ENCODE results near the gene OR8G1.
A peak's percentile ranks its signal among the peaks of the same experiment; 100 is the strongest.

Gene OR8G1

GRCh38 chr11:124274000-124274399 lies 33.1 kb downstream of the OR8G1 start:
- Histone ChIP-seq H3K4me1 (ENCODE audit: insufficient read depth, poor library complexity, severe bottlenecking) (no peaks in the 10 kb centered on the region), H3K27me3 (ENCODE audit: insufficient read depth, poor library complexity, severe bottlenecking) (no peaks in the 10 kb centered on the region), H3K4me3 (ENCODE audit: severe bottlenecking) (no peak overlapping the region), H3K9me3 (ENCODE audit: severe bottlenecking) (no peaks in the 10 kb centered on the region), H3K36me3 (ENCODE audit: low read depth) (no peaks in the 10 kb centered on the region), H3K27ac (ENCODE audit: poor library complexity, severe bottlenecking) (no peak overlapping the region)
- ATAC-seq (ENCODE audit: low read depth), result no peak
- no peak for DNase-seq (ENCODE audit: low spot score)
- no peak for TF ChIP-seq CTCF (IDR thresholded peaks at IDR 0.05; ENCODE audit: poor library complexity, severe bottlenecking)

GRCh38 chr11:124276081-124276480 lies 35.2 kb downstream of the OR8G1 start:
- Histone ChIP-seq H3K4me1 (ENCODE audit: insufficient read depth, poor library complexity, severe bottlenecking) (no peaks in the 10 kb centered on the region), H3K27me3 (ENCODE audit: insufficient read depth, poor library complexity, severe bottlenecking) (no peaks in the 10 kb centered on the region), H3K27ac (ENCODE audit: poor library complexity, severe bottlenecking) (no peak overlapping the region), H3K4me3 (ENCODE audit: severe bottlenecking) (no peak overlapping the region), H3K36me3 (ENCODE audit: low read depth) (no peaks in the 10 kb centered on the region), H3K9me3 (ENCODE audit: severe bottlenecking) (no peaks in the 10 kb centered on the region)
- ATAC-seq (ENCODE audit: low read depth) (no peak; the same call in 2 of the 3 replicates), DNase-seq (ENCODE audit: low spot score) (no peak)
- no peak for TF ChIP-seq CTCF (IDR thresholded peaks at IDR 0.05; ENCODE audit: poor library complexity, severe bottlenecking)

GRCh38 chr11:124277207-124277606 lies 36.3 kb downstream of the OR8G1 start:
- no peak for TF ChIP-seq CTCF (IDR thresholded peaks at IDR 0.05; ENCODE audit: poor library complexity, severe bottlenecking)
- Histone ChIP-seq H3K36me3 (ENCODE audit: low read depth) (no peaks in the 10 kb centered on the region), H3K9me3 (ENCODE audit: severe bottlenecking) (no peaks in the 10 kb centered on the region), H3K4me1 (ENCODE audit: insufficient read depth, poor library complexity, severe bottlenecking) (no peaks in the 10 kb centered on the region), H3K27me3 (ENCODE audit: insufficient read depth, poor library complexity, severe bottlenecking) (no peaks in the 10 kb centered on the region), H3K4me3 (ENCODE audit: severe bottlenecking) (no peak overlapping the region), H3K27ac (ENCODE audit: poor library complexity, severe bottlenecking) (no peak overlapping the region)
- ATAC-seq (ENCODE audit: low read depth) (no peak), DNase-seq (ENCODE audit: low spot score) (no peak)

- no peak for DNase-seq (ENCODE audit: low spot score)
- Histone ChIP-seq H3K9me3 (ENCODE audit: severe bottlenecking) (no peaks in the 10 kb centered on the region), H3K36me3 (ENCODE audit: low read depth) (no peaks in the 10 kb centered on the region), H3K4me3 (ENCODE audit: severe bottlenecking) (no peak overlapping the region), H3K4me1 (ENCODE audit: insufficient read depth, poor library complexity, severe bottlenecking) (no peaks in the 10 kb centered on the region), H3K27ac (ENCODE audit: poor library complexity, severe bottlenecking) (no peak overlapping the region), H3K27me3 (ENCODE audit: insufficient read depth, poor library complexity, severe bottlenecking) (no peaks in the 10 kb centered on the region)
- no peak for ATAC-seq (ENCODE audit: low read depth)
- peak; percentile 8 for TF ChIP-seq CTCF (IDR thresholded peaks at IDR 0.05; ENCODE audit: poor library complexity, severe bottlenecking)
These were observed 36.9 kb downstream of the OR8G1 start for GRCh38 chr11:124277804-124278203.

GRCh38 chr11:124278261-124278660 lies 37.4 kb downstream of the OR8G1 start:
- TF ChIP-seq CTCF (IDR thresholded peaks at IDR 0.05; ENCODE audit: poor library complexity, severe bottlenecking), result no peak
- Histone ChIP-seq H3K4me3 (ENCODE audit: severe bottlenecking) (no peak overlapping the region), H3K4me1 (ENCODE audit: insufficient read depth, poor library complexity, severe bottlenecking) (no peaks in the 10 kb centered on the region), H3K27me3 (ENCODE audit: insufficient read depth, poor library complexity, severe bottlenecking) (no peaks in the 10 kb centered on the region), H3K36me3 (ENCODE audit: low read depth) (no peaks in the 10 kb centered on the region), H3K9me3 (ENCODE audit: severe bottlenecking) (no peaks in the 10 kb centered on the region), H3K27ac (ENCODE audit: poor library complexity, severe bottlenecking) (no peak overlapping the region)
- ATAC-seq (ENCODE audit: low read depth), result no peak
- no peak for DNase-seq (ENCODE audit: low spot score)
